GM12891 (cell line): Measurements from ENCODE around the gene REPIN1.

ENCODE experiments used
- POLR2A ChIP-seq: IDR thresholded peaks from 2 replicates; pipeline ENCODE4 v1.6.1; 2011; ENCODE audit warnings: low read depth, low read length, control low read depth
- POLR2AphosphoS5 ChIP-seq: IDR thresholded peaks from 2 replicates; pipeline ENCODE4 v1.6.1; 2011; ENCODE audit warnings: low read depth, low read length, control low read depth

- no peak for TF ChIP-seq POLR2AphosphoS5
- no peak for TF ChIP-seq POLR2A
These were observed 10.2 kb upstream of the REPIN1 start for GRCh38 chr7:150358433-150358832.
